ENCODE measurements around the gene C1R.

Gene C1R

GRCh38 chr12:7034464-7034863 is 57.8 kb downstream of the C1R start:
- no peak for TF ChIP-seq CTCF (IDR thresholded peaks at IDR 0.05; ENCODE audit: low read length)
- TF ChIP-seq EZH2phosphoT487 (IDR thresholded peaks at IDR 0.05; ENCODE audit: low read length) = no peak
- no peak for TF ChIP-seq EZH2 (optimal IDR thresholded peaks at IDR 0.05; ENCODE audit: low read depth, low read length)
- H3K27ac ChIP-seq (ENCODE audit: low read length) = no peak overlapping the region
- no peak overlapping the region for H3K4me2 ChIP-seq (ENCODE audit: low read depth, low read length)
- H3K4me3 ChIP-seq (ENCODE audit: low read length) = no peak overlapping the region
- H4K20me1 ChIP-seq (ENCODE audit: insufficient read depth, low read length) = no peaks in the 10 kb centered on the region
- H3K4me1 ChIP-seq (ENCODE audit: low read length) = no peaks in the 10 kb centered on the region
- no peaks in the 10 kb centered on the region for H3K9me2 ChIP-seq (replicated peaks; ENCODE audit: insufficient read depth, low read length)
- no peaks in the 10 kb centered on the region for H3K36me3 ChIP-seq (replicated peaks; ENCODE audit: insufficient read depth, low read length)
- H3K27me3 ChIP-seq (replicated peaks; ENCODE audit: insufficient read depth, low read length) = no peaks in the 10 kb centered on the region
- H2AFZ ChIP-seq (ENCODE audit: low read length) = no peak overlapping the region
- no peaks in the 10 kb centered on the region for H3K9me3 ChIP-seq (replicated peaks; ENCODE audit: insufficient read depth, low read length)
- no peak overlapping the region for H3K9ac ChIP-seq (ENCODE audit: low read length)
- no peaks in the 10 kb centered on the region for H3K79me2 ChIP-seq (ENCODE audit: low read length)
- no peaks in the 10 kb centered on the region for H3F3A ChIP-seq (ENCODE audit: insufficient read depth, low read length)
- no peak for DNase-seq

GRCh38 chr12:7032990-7033389 is 59.3 kb downstream of the C1R start:
- no peak for DNase-seq
- Histone ChIP-seq H3K4me3 (ENCODE audit: low read length) (no peak overlapping the region), H3K4me2 (ENCODE audit: low read depth, low read length) (no peak overlapping the region), H3K27ac (ENCODE audit: low read length) (no peak overlapping the region), H3K36me3 (replicated peaks; ENCODE audit: insufficient read depth, low read length) (no peaks in the 10 kb centered on the region), H3K4me1 (ENCODE audit: low read length) (no peaks in the 10 kb centered on the region), H3F3A (ENCODE audit: insufficient read depth, low read length) (no peaks in the 10 kb centered on the region), H3K9me2 (replicated peaks; ENCODE audit: insufficient read depth, low read length) (no peaks in the 10 kb centered on the region), H2AFZ (ENCODE audit: low read length) (no peak overlapping the region), H3K9me3 (replicated peaks; ENCODE audit: insufficient read depth, low read length) (no peaks in the 10 kb centered on the region), H3K9ac (ENCODE audit: low read length) (no peak overlapping the region), H3K27me3 (replicated peaks; ENCODE audit: insufficient read depth, low read length) (no peaks in the 10 kb centered on the region), H4K20me1 (ENCODE audit: insufficient read depth, low read length) (no peaks in the 10 kb centered on the region), H3K79me2 (ENCODE audit: low read length) (no peaks in the 10 kb centered on the region)
- TF ChIP-seq EZH2phosphoT487 (IDR thresholded peaks at IDR 0.05; ENCODE audit: low read length) = no peak
- no peak for TF ChIP-seq EZH2 (optimal IDR thresholded peaks at IDR 0.05; ENCODE audit: low read depth, low read length)
- no peak for TF ChIP-seq CTCF (IDR thresholded peaks at IDR 0.05; ENCODE audit: low read length)

GRCh38 chr12:7031306-7031705 is 60.9 kb downstream of the C1R start:
- H3K4me3 ChIP-seq (ENCODE audit: low read length) = no peak overlapping the region
- H3K4me2 ChIP-seq (ENCODE audit: low read depth, low read length) = no peak overlapping the region
- H3K4me1 ChIP-seq (ENCODE audit: low read length) = no peaks in the 10 kb centered on the region
- no peaks in the 10 kb centered on the region for H3F3A ChIP-seq (ENCODE audit: insufficient read depth, low read length)
- no peaks in the 10 kb centered on the region for H3K9me3 ChIP-seq (replicated peaks; ENCODE audit: insufficient read depth, low read length)
- H3K36me3 ChIP-seq (replicated peaks; ENCODE audit: insufficient read depth, low read length) = no peaks in the 10 kb centered on the region
- no peak for DNase-seq
- no peak overlapping the region for H3K27ac ChIP-seq (ENCODE audit: low read length)
- H2AFZ ChIP-seq (ENCODE audit: low read length) = no peak overlapping the region
- no peak overlapping the region for H3K9ac ChIP-seq (ENCODE audit: low read length)
- no peaks in the 10 kb centered on the region for H3K79me2 ChIP-seq (ENCODE audit: low read length)
- H3K27me3 ChIP-seq (replicated peaks; ENCODE audit: insufficient read depth, low read length) = no peaks in the 10 kb centered on the region
- TF ChIP-seq EZH2phosphoT487 (IDR thresholded peaks at IDR 0.05; ENCODE audit: low read length) (no peak), EZH2 (optimal IDR thresholded peaks at IDR 0.05; ENCODE audit: low read depth, low read length) (no peak), CTCF (IDR thresholded peaks at IDR 0.05; ENCODE audit: low read length) (no peak)
- H3K9me2 ChIP-seq (replicated peaks; ENCODE audit: insufficient read depth, low read length) = no peaks in the 10 kb centered on the region
- H4K20me1 ChIP-seq (ENCODE audit: insufficient read depth, low read length) = no peaks in the 10 kb centered on the region

All from MM.1S (cell line).